Measurements from ENCODE around the gene GCLC.

The GCLC gene

GRCh38 chr6:53544470-53545308, at the start of gene GCLC:
TSS of gene GCLC (minus strand) at chr6:53545101. CDS start at chr6:53544645, 456 bp downstream.
- peak; percentile 71 to 87 (median 74) for TF ChIP-seq CTCF (IDR thresholded peaks at IDR 0.05; ENCODE audit: unreplicated experiment in 3 of 3)
- Mint-ChIP-seq H3K27me3 (ENCODE audit: low read depth) (peaks cover 8% of the 10 kb centered on the region), H3K27ac (peak within 1 kb of the TSS; percentile 79 to 96 (median 91)), H3K4me3 (peak within 1 kb of the TSS; percentile 89 to 97 (median 95)), H3K36me3 (ENCODE audit: low read depth) (peaks cover 3% of the 10 kb centered on the region), H3K9me3 (no peaks in the 10 kb centered on the region), H3K4me1 (peaks cover 23% of the 10 kb centered on the region)

GRCh38 chr6:53594596-53594995, 49.7 kb upstream of the GCLC start:
- peaks cover 8% of the 10 kb centered on the region for H3K9me3 Mint-ChIP-seq
- no peak overlapping the region for H3K27ac Mint-ChIP-seq
- H3K4me3 Mint-ChIP-seq = no peak overlapping the region
- H3K4me1 Mint-ChIP-seq = peaks cover 24% of the 10 kb centered on the region
- no peaks in the 10 kb centered on the region for H3K27me3 Mint-ChIP-seq (ENCODE audit: low read depth)
- no peaks in the 10 kb centered on the region for H3K36me3 Mint-ChIP-seq (ENCODE audit: low read depth)
- no peak for TF ChIP-seq CTCF (IDR thresholded peaks at IDR 0.05; ENCODE audit: unreplicated experiment in 3 of 3)

- TF ChIP-seq CTCF (IDR thresholded peaks at IDR 0.05; ENCODE audit: unreplicated experiment in 3 of 3) = no peak
- H3K4me1 Mint-ChIP-seq = peaks cover 11% of the 10 kb centered on the region
- H3K27ac Mint-ChIP-seq = no peak overlapping the region
- H3K9me3 Mint-ChIP-seq = peaks cover 8% of the 10 kb centered on the region
- H3K36me3 Mint-ChIP-seq (ENCODE audit: low read depth) = no peaks in the 10 kb centered on the region
- H3K4me3 Mint-ChIP-seq = no peak overlapping the region
- H3K27me3 Mint-ChIP-seq (ENCODE audit: low read depth) = no peaks in the 10 kb centered on the region
These were observed 48.1 kb upstream of the GCLC start for GRCh38 chr6:53593001-53593488.

GRCh38 chr6:53591873-53592272, 47.0 kb upstream of the GCLC start:
- Mint-ChIP-seq H3K4me3 (no peak overlapping the region), H3K4me1 (peaks cover 6% of the 10 kb centered on the region), H3K27me3 (ENCODE audit: low read depth) (no peaks in the 10 kb centered on the region), H3K36me3 (ENCODE audit: low read depth) (no peaks in the 10 kb centered on the region), H3K9me3 (peaks cover 2% of the 10 kb centered on the region), H3K27ac (no peak overlapping the region)
- TF ChIP-seq CTCF (IDR thresholded peaks at IDR 0.05; ENCODE audit: unreplicated experiment in 3 of 3) = no peak

- Mint-ChIP-seq H3K4me1 (peaks cover 13% of the 10 kb centered on the region), H3K27ac (no peak overlapping the region), H3K36me3 (ENCODE audit: low read depth) (no peaks in the 10 kb centered on the region), H3K9me3 (peaks cover 3% of the 10 kb centered on the region), H3K27me3 (ENCODE audit: low read depth) (no peaks in the 10 kb centered on the region), H3K4me3 (no peak overlapping the region)
- no peak for TF ChIP-seq CTCF (IDR thresholded peaks at IDR 0.05; ENCODE audit: unreplicated experiment in 3 of 3)
These were observed 44.1 kb upstream of the GCLC start for GRCh38 chr6:53588816-53589509.

Data from nephron (organoid).